Tibial nerve (tissue), 4 donors: ENCODE data around the gene SLCO3A1. TPM values are rescaled to one million over a fixed set of nuclear protein-coding genes. Genes with fewer than 3 reads are reported as not detected.
"Not testable (repeated sequence)": the region's sequence is repeated elsewhere in the genome, so short reads cannot be mapped to it uniquely, and the experiment has no call there.

Source experiments
- DNase-seq, 2 donors: peaks; one replicate each; pipeline ENCODE4 v3.0.0-alpha.2; 2019; ENCODE audit warnings: low spot score in 2 of 2
- H3K27ac ChIP-seq, 4 donors: fragments of 200-600 bp; sonication (generic) in 3 of 4; one replicate each; pipeline ENCODE4 v1.5.1; 2017 to 2019; ENCODE audit warnings: mild to moderate bottlenecking in 1 of 4
- H3K27me3 ChIP-seq, 2 donors: fragments of 200-600 bp; sonication (generic) in 1 of 2; one replicate each; pipeline versions ENCODE4 v1.5.1 to v1.6.0; 2017 to 2019
- H3K36me3 ChIP-seq, 3 donors: fragments of 200-600 bp; sonication (generic); one replicate each; pipeline ENCODE4 v1.5.1; 2018 to 2019
- H3K4me1 ChIP-seq, 4 donors: fragments of 200-600 bp; sonication (generic) in 3 of 4; one replicate each; pipeline ENCODE4 v1.5.1; 2017 to 2019
- H3K4me3 ChIP-seq, 4 donors: fragments of 200-600 bp; sonication (generic) in 3 of 4; one replicate each; pipeline ENCODE4 v1.5.1; 2017 to 2019; ENCODE audit warnings: mild to moderate bottlenecking in 1 of 4, moderate library complexity in 1 of 4
- H3K9me3 ChIP-seq, 4 donors: fragments of 200-600 bp; sonication (generic) in 3 of 4; one replicate each; pipeline ENCODE4 v1.5.1; 2017 to 2019
- EP300 ChIP-seq, 2 donors: sonication (generic); formaldehyde crosslinking; IDR thresholded peaks; one replicate each; pipeline ENCODE4 v1.6.1; 2017; ENCODE audit warnings: antibody characterized with exemption in 2 of 2, mild to moderate bottlenecking in 1 of 2
- POLR2A ChIP-seq, 2 donors: fragments of 450-650 bp; IDR thresholded peaks; one replicate each; pipeline ENCODE4 v1.6.1; 2017; ENCODE audit warnings: antibody characterized with exemption in 2 of 2, mild to moderate bottlenecking in 2 of 2, moderate library complexity in 2 of 2
- WGBS, 2 donors: methylation state at CpG; one replicate each; pipeline ENCODE4 v1.1.5; 2018; 5-methylcytosine and 5-hydroxymethylcytosine counted together
- total RNA-seq, 4 donors: library from RNA; depleted of rRNA; stranded (reverse); fragments of >200 nt; gene quantifications; one replicate each; pipeline ENCODE4 v1.1.0, GENCODE V29; 2016
- TF ChIP-seq, protein P1 (sequence below), 5 experiments: fragments of 200-600 bp in 3 of 5; fragments of 450-650 bp in 2 of 5; sonication (generic) in 3 of 5; IDR thresholded peaks; one replicate each; pipeline ENCODE4 v1.5.1; 2016 to 2019; ENCODE audit warnings: antibody characterized with exemption in 5 of 5, mild to moderate bottlenecking in 3 of 5, moderate library complexity in 2 of 5

SLCO3A1 gene
- total RNA-seq, 4 donors from 2014 or later, result 13.8 to 20.2 (median 14.3) TPM

DNA sequence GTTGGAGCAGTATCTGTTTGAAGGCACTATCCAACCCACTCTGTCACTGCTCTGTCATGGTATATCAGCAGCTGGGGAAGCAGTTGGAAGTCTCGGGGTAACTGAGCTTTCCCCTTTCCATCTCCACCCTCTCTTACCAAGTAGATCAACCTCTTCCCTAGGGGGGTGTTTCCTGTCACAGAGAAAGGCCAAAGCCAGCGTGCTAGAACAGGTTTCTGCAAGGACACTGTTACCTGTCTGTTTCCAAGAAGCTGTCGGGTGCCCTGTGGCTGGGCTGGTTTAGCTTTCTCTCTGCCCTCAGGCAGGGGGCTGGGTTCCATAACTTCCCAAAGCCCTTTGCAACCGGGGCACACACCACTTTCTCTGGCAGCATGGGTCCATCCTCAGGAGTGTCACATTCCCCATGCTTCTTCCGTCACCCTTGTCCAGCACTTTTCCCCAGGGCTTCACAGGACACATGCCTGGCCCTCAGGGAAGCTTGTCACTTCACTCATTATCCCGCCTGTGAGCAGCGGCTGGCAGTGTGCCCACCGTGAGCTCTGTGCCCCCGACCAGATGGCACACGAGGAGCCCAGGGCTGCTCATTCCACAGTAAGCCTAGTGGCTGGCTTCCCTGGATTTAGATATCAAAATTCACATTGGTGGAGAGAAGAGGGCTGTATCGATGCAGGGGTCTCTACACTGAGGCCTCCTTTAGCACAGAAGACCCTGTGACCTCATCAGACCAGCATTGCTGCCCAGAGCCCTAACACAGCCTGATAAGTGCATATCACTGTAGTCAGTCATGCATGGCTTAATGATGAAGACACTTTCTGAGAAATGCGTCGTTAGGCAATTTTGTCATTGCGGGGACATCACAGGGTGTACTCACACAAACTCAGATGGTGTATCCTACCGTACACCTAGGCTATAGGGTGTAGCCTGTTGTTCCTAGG, 205.8 kb downstream of the SLCO3A1 start:
- WGBS, 2 donors, result 87 to 90% methylated on average over 15 of the region's 15 CpGs
- Histone ChIP-seq H3K9me3 (no peaks in the 10 kb centered on the region), H3K4me1 (no peaks in the 10 kb centered on the region), H3K27me3 (no peaks in the 10 kb centered on the region), H3K27ac (no peak overlapping the region), H3K4me3 (no peak overlapping the region), H3K36me3 (no peaks in the 10 kb centered on the region)
- TF ChIP-seq, protein P1, sequence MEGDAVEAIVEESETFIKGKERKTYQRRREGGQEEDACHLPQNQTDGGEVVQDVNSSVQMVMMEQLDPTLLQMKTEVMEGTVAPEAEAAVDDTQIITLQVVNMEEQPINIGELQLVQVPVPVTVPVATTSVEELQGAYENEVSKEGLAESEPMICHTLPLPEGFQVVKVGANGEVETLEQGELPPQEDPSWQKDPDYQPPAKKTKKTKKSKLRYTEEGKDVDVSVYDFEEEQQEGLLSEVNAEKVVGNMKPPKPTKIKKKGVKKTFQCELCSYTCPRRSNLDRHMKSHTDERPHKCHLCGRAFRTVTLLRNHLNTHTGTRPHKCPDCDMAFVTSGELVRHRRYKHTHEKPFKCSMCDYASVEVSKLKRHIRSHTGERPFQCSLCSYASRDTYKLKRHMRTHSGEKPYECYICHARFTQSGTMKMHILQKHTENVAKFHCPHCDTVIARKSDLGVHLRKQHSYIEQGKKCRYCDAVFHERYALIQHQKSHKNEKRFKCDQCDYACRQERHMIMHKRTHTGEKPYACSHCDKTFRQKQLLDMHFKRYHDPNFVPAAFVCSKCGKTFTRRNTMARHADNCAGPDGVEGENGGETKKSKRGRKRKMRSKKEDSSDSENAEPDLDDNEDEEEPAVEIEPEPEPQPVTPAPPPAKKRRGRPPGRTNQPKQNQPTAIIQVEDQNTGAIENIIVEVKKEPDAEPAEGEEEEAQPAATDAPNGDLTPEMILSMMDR (IDR thresholded peaks at IDR 0.05), result no peak
- TF ChIP-seq EP300 (IDR thresholded peaks at IDR 0.05), result no peak
- no peak for TF ChIP-seq POLR2A (IDR thresholded peaks at IDR 0.05)
- no peak for DNase-seq

DNA sequence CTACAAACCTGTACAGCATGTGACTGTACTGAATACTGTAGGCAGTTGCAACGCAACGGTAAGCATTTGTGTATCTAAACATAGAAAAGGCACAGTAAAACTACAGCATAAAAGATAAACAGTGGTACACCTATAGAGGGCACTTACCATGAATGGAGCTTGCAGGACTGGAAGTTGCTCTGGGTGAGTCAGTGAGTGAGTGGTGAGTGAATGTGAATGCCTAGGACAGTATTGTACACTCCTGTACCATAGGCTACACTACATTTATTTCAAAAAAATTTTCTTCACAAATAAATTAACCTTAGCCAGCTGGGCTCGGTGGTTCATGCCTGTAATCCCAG, 206.4 kb downstream of the SLCO3A1 start:
- not testable (repeated sequence) for H3K4me3 ChIP-seq, DNase-seq, H3K27ac ChIP-seq, H3K36me3 ChIP-seq, H3K9me3 ChIP-seq, H3K27me3 ChIP-seq, H3K4me1 ChIP-seq
- WGBS, 2 donors, result 56 to 81% methylated on average over 3 of the region's 3 CpGs

DNA sequence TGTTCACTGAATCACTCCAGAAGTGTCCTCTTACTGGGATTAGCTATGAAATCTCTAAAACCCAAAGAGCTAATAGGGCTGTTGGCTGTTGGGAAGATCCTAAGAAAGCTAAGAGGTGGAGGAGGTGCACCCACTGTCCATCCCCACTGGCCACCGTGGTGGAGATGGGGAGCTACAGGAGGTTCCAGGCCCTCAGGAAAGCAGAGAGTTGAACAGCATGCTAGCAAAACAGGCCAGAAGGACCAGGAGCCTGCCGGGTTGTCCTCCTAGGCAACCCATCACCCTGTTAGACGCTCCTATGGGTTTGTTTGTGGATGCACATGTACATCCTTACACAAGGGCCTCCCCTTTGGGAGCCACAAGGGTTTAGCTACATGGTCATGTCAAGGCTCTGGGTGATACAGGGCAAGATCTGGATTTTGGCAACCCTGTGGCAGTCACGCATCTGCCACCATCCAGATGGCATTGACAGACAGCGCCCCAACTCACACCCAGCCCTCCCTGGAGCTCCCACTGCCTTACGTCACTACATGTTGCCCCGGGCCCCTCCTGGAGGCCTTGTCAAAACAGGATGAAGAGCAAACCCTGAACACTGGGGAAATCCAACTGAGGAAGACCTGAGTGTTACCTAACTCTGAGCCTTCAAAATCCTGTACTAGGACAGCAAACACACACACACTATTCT, 208.1 kb downstream of the SLCO3A1 start:
- TF ChIP-seq, protein P1 (IDR thresholded peaks at IDR 0.05), result no peak
- 96 to 98% methylated on average over 7 of the region's 7 CpGs for WGBS, 2 donors

DNA sequence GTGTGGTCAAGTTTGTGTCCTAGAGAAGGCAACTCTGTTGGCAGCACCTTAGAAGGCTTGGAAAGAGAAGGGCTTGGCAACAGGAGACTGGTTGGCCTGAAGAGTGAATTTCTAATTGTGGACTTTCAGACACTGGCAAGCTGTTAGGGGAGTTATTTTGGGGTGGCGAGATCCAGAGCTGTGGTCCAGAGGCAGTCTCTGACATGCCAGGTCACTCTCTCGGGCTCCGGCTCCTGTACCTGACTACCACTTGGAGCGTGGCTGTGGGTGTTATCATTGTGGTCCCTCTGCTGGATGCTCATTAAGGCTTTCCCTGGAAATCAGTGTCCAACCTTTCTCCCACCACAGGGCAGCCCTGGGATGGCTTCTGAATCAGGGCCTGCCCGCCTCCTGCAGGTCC, 209.0 kb downstream of the SLCO3A1 start:
- WGBS, 2 donors, result 90 to 92% methylated on average over 5 of the region's 5 CpGs

More for the DNA sequence above, 208.1 kb downstream of the SLCO3A1 start:
- Histone ChIP-seq H3K36me3 (no peaks in the 10 kb centered on the region), H3K27ac (no peak overlapping the region), H3K4me1 (no peaks in the 10 kb centered on the region), H3K9me3 (no peaks in the 10 kb centered on the region), H3K27me3 (no peaks in the 10 kb centered on the region), H3K4me3 (no peak overlapping the region)
- no peak for DNase-seq

DNA sequence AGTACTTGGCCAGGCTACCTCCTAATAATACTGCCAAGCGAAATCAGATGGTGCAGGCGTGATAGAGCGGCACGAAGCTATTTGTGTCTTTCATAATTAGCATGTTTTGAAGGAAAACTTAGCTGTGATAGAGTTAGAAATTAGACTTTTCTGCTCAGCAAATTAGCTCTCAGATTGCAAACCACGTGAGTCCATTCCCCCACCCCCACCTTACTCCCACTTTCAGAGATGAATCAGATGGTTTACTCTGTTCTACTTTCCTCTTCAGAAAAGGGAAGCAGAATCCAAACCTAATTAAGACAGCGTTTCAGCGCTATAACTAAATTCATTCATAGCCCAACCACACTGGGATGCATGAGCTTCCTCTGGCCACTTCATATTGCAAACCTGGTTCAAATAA, 214.6 kb downstream of the SLCO3A1 start:
- H3K4me3 ChIP-seq, result no peak overlapping the region
- TF ChIP-seq, protein P1 (IDR thresholded peaks at IDR 0.05), result no peak
- no peak for TF ChIP-seq POLR2A (IDR thresholded peaks at IDR 0.05)
- no peak for TF ChIP-seq EP300 (IDR thresholded peaks at IDR 0.05)
- H3K27ac ChIP-seq, result no peak overlapping the region
- peaks cover 0 to 32% (median 9%) of the 10 kb centered on the region in 4 donors for H3K4me1 ChIP-seq
- DNase-seq, result no peak
- H3K36me3 ChIP-seq, result no peaks in the 10 kb centered on the region
- no peaks in the 10 kb centered on the region for H3K9me3 ChIP-seq
- WGBS, 2 donors, result 74 to 79% methylated on average over 7 of the region's 7 CpGs
- H3K27me3 ChIP-seq, result no peaks in the 10 kb centered on the region

More for the DNA sequence above, 209.0 kb downstream of the SLCO3A1 start:
- no peaks in the 10 kb centered on the region for H3K36me3 ChIP-seq
- TF ChIP-seq EP300 (IDR thresholded peaks at IDR 0.05), result no peak
- TF ChIP-seq POLR2A (IDR thresholded peaks at IDR 0.05), result no peak
- TF ChIP-seq, protein P1 (IDR thresholded peaks at IDR 0.05), result no peak
- no peaks in the 10 kb centered on the region for H3K9me3 ChIP-seq
- no peak for DNase-seq
- no peak overlapping the region for H3K4me3 ChIP-seq
- no peaks in the 10 kb centered on the region for H3K27me3 ChIP-seq
- peaks cover 0 to under 1% (median 0%) of the 10 kb centered on the region in 4 donors for H3K4me1 ChIP-seq
- no peak overlapping the region for H3K27ac ChIP-seq
